Measurements from ENCODE around the gene C16orf87. TPM values are rescaled to one million over a fixed set of nuclear protein-coding genes. Genes with fewer than 3 reads are reported as not detected.
"Not testable (repeated sequence)": the region's sequence is repeated elsewhere in the genome, so short reads cannot be mapped to it uniquely, and the experiment has no call there.

Gene C16orf87, protein sequence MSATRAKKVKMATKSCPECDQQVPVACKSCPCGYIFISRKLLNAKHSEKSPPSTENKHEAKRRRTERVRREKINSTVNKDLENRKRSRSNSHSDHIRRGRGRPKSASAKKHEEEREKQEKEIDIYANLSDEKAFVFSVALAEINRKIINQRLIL
- polyA plus RNA-seq: 10 to 100 TPM in 2 of 4 donors, 1 to 10 TPM in 2; 5.7 to 30.1 (median 11.7) TPM
- long read RNA-seq, donor 1: 0 reads
- long read RNA-seq, donor 2, full-length matches to known transcripts: 3 of 3 reads
- long read RNA-seq, donor 2, partial matches to known transcripts: 0 of 3 reads
- long read RNA-seq, donor 2, other reads (novel, unspliced or antisense): 0 of 3 reads
- long read RNA-seq, donor 3, full-length matches to known transcripts: 6 of 6 reads
- long read RNA-seq, donor 3, partial matches to known transcripts: 0 of 6 reads
- long read RNA-seq, donor 3, other reads (novel, unspliced or antisense): 0 of 6 reads
- long read RNA-seq, donor 4: 0 reads
- long read RNA-seq, donor 5, full-length matches to known transcripts: 3 of 3 reads
- long read RNA-seq, donor 5, partial matches to known transcripts: 0 of 3 reads
- long read RNA-seq, donor 5, other reads (novel, unspliced or antisense): 0 of 3 reads
- long read RNA-seq, donor 6, full-length matches to known transcripts: 10 of 10 reads
- long read RNA-seq, donor 6, partial matches to known transcripts: 0 of 10 reads
- long read RNA-seq, donor 6, other reads (novel, unspliced or antisense): 0 of 10 reads
- long read RNA-seq, donor 7, full-length matches to known transcripts: 13 of 13 reads
- long read RNA-seq, donor 7, partial matches to known transcripts: 0 of 13 reads
- long read RNA-seq, donor 7, other reads (novel, unspliced or antisense): 0 of 13 reads
- long read RNA-seq, donor 8, full-length matches to known transcripts: 6 of 6 reads
- long read RNA-seq, donor 8, partial matches to known transcripts: 0 of 6 reads
- long read RNA-seq, donor 8, other reads (novel, unspliced or antisense): 0 of 6 reads
- long read RNA-seq, donor 9, partial matches to known transcripts: 0 of 2 reads
- long read RNA-seq, donor 9, other reads (novel, unspliced or antisense): 0 of 2 reads
- long read RNA-seq, donor 10, full-length matches to known transcripts: 11 of 11 reads
- long read RNA-seq, donor 10, partial matches to known transcripts: 0 of 11 reads
- long read RNA-seq, donor 10, other reads (novel, unspliced or antisense): 0 of 11 reads

DNA sequence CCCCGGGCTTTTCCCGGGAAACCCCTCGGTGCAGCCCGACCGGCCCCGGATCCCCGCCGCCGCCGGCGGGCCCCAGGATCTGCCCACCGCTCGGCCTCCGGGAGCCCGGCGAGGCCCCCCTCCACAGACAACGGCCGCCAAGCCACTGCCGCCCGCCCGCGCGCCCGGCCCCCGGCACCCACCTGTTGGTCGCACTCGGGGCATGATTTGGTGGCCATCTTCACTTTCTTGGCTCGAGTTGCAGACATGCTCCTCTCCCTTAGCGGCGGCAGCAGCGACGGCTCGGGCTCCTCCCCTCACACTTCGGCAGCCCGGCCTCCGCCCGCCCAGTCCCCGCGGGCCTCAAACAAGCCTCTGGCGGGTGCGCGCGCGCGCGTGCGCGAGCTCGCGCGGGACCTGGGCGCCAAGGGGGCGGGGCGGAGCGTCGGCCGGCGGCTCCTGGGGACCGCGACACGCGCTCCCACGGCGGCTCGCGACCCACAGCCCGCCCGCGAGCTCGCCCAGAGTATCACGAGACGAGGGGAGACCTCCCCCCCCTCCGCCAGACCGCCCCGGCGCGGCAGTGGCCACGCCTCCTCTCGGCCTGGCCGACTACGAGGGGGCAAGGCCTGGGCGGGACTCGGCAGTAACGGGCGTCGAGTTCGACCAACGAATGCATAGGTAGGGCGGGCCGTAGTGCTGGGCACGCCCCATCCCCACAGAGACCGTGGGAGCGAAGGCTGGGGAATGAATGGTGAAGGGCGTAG, at the start of gene C16orf87:
C16orf87 (minus strand) TSS at position 279 of the 746 bp plus-strand sequence; CDS start at position 248, 31 bp downstream.
- H3K27ac ChIP-seq (ENCODE audit: low read depth in 1 of 3, low read length in 2 of 3): peak within 1 kb of the TSS; percentile 84 to 89 (median 86)
- peaks cover 0 to 4% (median 3%) of the 10 kb centered on the region in 3 donors for H3K4me1 ChIP-seq (ENCODE audit: control insufficient read depth in 3 of 3, insufficient read depth in 2 of 3, low read depth in 1 of 3, low read length in 2 of 3)
- H3K4me3 ChIP-seq (ENCODE audit: low read depth in 1 of 3, low read length in 3 of 3): peak within 1 kb of the TSS; percentile 73 to 98 (median 85)
- no peaks in the 10 kb centered on the region for H3K36me3 ChIP-seq (ENCODE audit: control insufficient read depth in 3 of 3, insufficient read depth in 2 of 3, low read depth in 1 of 3, low read length in 3 of 3)
- no peaks in the 10 kb centered on the region for H3K9me3 ChIP-seq (ENCODE audit: control insufficient read depth in 2 of 2, insufficient read depth in 1 of 2, low read depth in 1 of 2, low read length in 1 of 2)
- FAIRE-seq (no peak), DNase-seq (peak; percentile 94 to 97)
- H3K27me3 ChIP-seq (ENCODE audit: control insufficient read depth in 3 of 3, insufficient read depth in 3 of 3, low read length in 3 of 3): no peaks in the 10 kb centered on the region
- 0 to 1% (median 0%) methylated on average over 38 to 94 of the region's 94 CpGs for WGBS, 3 donors

DNA sequence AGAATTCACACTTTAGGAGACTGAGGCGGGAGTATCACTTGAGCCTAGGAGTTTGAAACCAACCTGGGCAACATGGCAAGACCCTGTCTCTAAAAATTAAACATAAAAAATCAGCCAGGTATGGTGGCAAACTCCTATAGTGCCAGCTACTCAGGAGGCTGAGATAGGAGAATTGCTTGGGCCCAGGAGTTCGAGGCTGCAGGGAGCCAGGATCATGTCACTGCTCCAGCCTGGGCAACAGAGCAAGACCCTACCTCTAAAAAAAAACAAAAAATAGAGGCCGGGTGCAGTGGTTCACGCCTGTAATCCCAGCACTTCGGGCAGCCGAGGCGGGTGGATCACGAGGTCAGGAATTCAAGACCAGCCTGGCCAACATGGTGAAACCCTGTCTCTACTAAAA, 44.3 kb upstream of the C16orf87 start:
- no peak overlapping the region for H3K27ac ChIP-seq (ENCODE audit: low read depth in 1 of 3, low read length in 2 of 3)
- 88 to 96% (median 90%) methylated on average over 8 of the region's 8 CpGs for whole genome bisulfite sequencing, 3 donors

DNA sequence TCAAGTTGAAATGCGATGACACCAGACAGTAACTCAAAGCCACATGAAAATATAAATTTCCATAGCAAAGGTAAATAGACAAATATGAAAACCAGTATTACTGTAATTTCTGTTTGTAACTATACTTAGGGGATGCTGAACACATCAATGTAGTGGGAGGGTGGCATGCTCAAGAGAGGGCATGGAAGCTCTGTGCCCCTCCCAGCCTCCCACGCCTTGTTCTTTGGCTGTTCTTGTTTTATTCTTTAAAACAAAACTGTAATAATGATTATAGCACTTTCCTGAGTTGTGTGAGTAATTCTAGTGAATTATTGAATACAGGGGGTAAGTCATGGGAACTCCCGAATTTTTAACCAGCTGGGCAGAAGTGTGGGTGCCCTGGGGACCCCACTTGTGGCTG, 42.2 kb upstream of the C16orf87 start:
- no peak for DNase-seq
- H3K9me3 ChIP-seq (ENCODE audit: control insufficient read depth in 2 of 2, insufficient read depth in 1 of 2, low read depth in 1 of 2, low read length in 1 of 2): no peaks in the 10 kb centered on the region
- 85 to 98% (median 87%) methylated on average over 3 of the region's 3 CpGs for WGBS, 3 donors
- H3K4me3 ChIP-seq (ENCODE audit: low read depth in 1 of 3, low read length in 3 of 3): no peak overlapping the region
- no peak for FAIRE-seq
- peaks cover 0 to 1% (median 0%) of the 10 kb centered on the region in 3 donors for H3K27me3 ChIP-seq (ENCODE audit: control insufficient read depth in 3 of 3, insufficient read depth in 3 of 3, low read length in 3 of 3)
- no peak overlapping the region for H3K27ac ChIP-seq (ENCODE audit: low read depth in 1 of 3, low read length in 2 of 3)
- no peaks in the 10 kb centered on the region for H3K36me3 ChIP-seq (ENCODE audit: control insufficient read depth in 3 of 3, insufficient read depth in 2 of 3, low read depth in 1 of 3, low read length in 3 of 3)
- H3K4me1 ChIP-seq (ENCODE audit: control insufficient read depth in 3 of 3, insufficient read depth in 2 of 3, low read depth in 1 of 3, low read length in 2 of 3): no peaks in the 10 kb centered on the region

More for the DNA sequence above, 44.3 kb upstream of the C16orf87 start:
- Histone ChIP-seq H3K4me3 (ENCODE audit: low read depth in 1 of 3, low read length in 3 of 3) (no peak overlapping the region), H3K27me3 (ENCODE audit: control insufficient read depth in 3 of 3, insufficient read depth in 3 of 3, low read length in 3 of 3) (no peaks in the 10 kb centered on the region), H3K9me3 (ENCODE audit: control insufficient read depth in 2 of 2, insufficient read depth in 1 of 2, low read depth in 1 of 2, low read length in 1 of 2) (no peaks in the 10 kb centered on the region), H3K4me1 (ENCODE audit: control insufficient read depth in 3 of 3, insufficient read depth in 2 of 3, low read depth in 1 of 3, low read length in 2 of 3) (no peaks in the 10 kb centered on the region), H3K36me3 (ENCODE audit: control insufficient read depth in 3 of 3, insufficient read depth in 2 of 3, low read depth in 1 of 3, low read length in 3 of 3) (no peaks in the 10 kb centered on the region)
- FAIRE-seq (no peak), DNase-seq (no peak)

- no peak for FAIRE-seq
- WGBS, 3 donors: 80 to 91% (median 81%) methylated on average over 8 of the region's 8 CpGs
Measured at GRCh38 chr16:46871597-46871996, 40.6 kb upstream of the C16orf87 start.

DNA sequence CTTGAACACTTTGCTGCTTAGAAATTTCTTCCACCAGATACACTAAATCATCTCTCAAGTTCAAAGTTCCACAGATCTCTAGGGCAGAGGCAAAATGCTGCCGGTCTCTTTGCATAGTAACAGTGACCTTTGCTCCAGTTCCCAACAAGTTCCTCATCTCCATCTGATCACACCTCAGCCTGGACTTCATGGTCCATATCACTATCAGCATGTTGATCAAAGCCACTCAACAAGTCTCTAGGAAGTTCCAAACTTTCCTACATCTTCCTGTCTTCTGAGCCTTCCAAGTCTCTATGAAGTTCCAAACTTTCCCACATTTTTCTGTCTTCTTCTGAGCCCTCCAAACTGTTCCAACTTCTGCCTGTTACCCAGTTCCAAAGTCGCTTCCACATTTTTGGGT, 37.9 kb upstream of the C16orf87 start:
- not testable (repeated sequence) for H3K4me3 ChIP-seq (ENCODE audit: low read depth in 1 of 3, low read length in 3 of 3); H3K36me3 ChIP-seq (ENCODE audit: control insufficient read depth in 3 of 3, insufficient read depth in 2 of 3, low read depth in 1 of 3, low read length in 3 of 3); H3K4me1 ChIP-seq (ENCODE audit: control insufficient read depth in 3 of 3, insufficient read depth in 2 of 3, low read depth in 1 of 3, low read length in 2 of 3); H3K27ac ChIP-seq (ENCODE audit: low read depth in 1 of 3, low read length in 2 of 3); FAIRE-seq; H3K27me3 ChIP-seq (ENCODE audit: control insufficient read depth in 3 of 3, insufficient read depth in 3 of 3, low read length in 3 of 3); H3K9me3 ChIP-seq (ENCODE audit: control insufficient read depth in 2 of 2, insufficient read depth in 1 of 2, low read depth in 1 of 2, low read length in 1 of 2)
- DNase-seq: peak; percentile 43 to 88
- 52 to 66% (median 55%) methylated on average over 2 of the region's 2 CpGs for WGBS, 3 donors

More at GRCh38 chr16:46871597-46871996, 40.6 kb upstream of the C16orf87 start:
- DNase-seq: no peak
- no peak overlapping the region for H3K27ac ChIP-seq (ENCODE audit: low read depth in 1 of 3, low read length in 2 of 3)
- H3K36me3 ChIP-seq (ENCODE audit: control insufficient read depth in 3 of 3, insufficient read depth in 2 of 3, low read depth in 1 of 3, low read length in 3 of 3): no peaks in the 10 kb centered on the region
- no peaks in the 10 kb centered on the region for H3K9me3 ChIP-seq (ENCODE audit: control insufficient read depth in 2 of 2, insufficient read depth in 1 of 2, low read depth in 1 of 2, low read length in 1 of 2)
- peaks cover 0 to 1% (median 0%) of the 10 kb centered on the region in 3 donors for H3K27me3 ChIP-seq (ENCODE audit: control insufficient read depth in 3 of 3, insufficient read depth in 3 of 3, low read length in 3 of 3)
- H3K4me1 ChIP-seq (ENCODE audit: control insufficient read depth in 3 of 3, insufficient read depth in 2 of 3, low read depth in 1 of 3, low read length in 2 of 3): no peaks in the 10 kb centered on the region
- no peak overlapping the region for H3K4me3 ChIP-seq (ENCODE audit: low read depth in 1 of 3, low read length in 3 of 3)

- DNase-seq; H3K27me3 ChIP-seq (ENCODE audit: control insufficient read depth in 3 of 3, insufficient read depth in 3 of 3, low read length in 3 of 3); H3K36me3 ChIP-seq (ENCODE audit: control insufficient read depth in 3 of 3, insufficient read depth in 2 of 3, low read depth in 1 of 3, low read length in 3 of 3); FAIRE-seq; H3K4me3 ChIP-seq (ENCODE audit: low read depth in 1 of 3, low read length in 3 of 3); H3K27ac ChIP-seq (ENCODE audit: low read depth in 1 of 3, low read length in 2 of 3); H3K9me3 ChIP-seq (ENCODE audit: control insufficient read depth in 2 of 2, insufficient read depth in 1 of 2, low read depth in 1 of 2, low read length in 1 of 2); H3K4me1 ChIP-seq (ENCODE audit: control insufficient read depth in 3 of 3, insufficient read depth in 2 of 3, low read depth in 1 of 3, low read length in 2 of 3): not testable (repeated sequence)
- WGBS, 3 donors: 86 to 94% (median 86%) methylated on average over 2 of the region's 2 CpGs
Measured at GRCh38 chr16:46867486-46867885, 36.5 kb upstream of the C16orf87 start.

DNA sequence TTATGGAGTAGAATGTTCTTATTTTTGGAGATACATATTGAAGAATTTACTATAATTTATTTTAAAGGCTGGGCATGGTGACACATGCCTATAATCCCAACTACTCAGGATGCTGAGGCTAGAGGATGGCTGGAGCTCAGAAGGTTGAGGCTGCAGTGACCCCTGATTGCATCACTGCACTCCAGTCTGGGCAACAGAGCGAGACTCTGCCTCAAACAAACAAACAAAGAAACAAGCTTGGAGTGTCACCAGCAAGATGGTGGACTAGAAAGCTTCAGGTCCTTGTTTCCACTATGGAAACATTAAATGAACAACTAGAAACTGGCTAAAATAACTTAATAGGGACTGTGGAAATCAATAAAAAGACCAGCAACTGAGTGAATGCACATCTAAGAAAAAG, 35.3 kb upstream of the C16orf87 start:
- H3K27ac ChIP-seq (ENCODE audit: low read depth in 1 of 3, low read length in 2 of 3): no peak overlapping the region
- H3K27me3 ChIP-seq (ENCODE audit: control insufficient read depth in 3 of 3, insufficient read depth in 3 of 3, low read length in 3 of 3): peaks cover 0 to 1% (median 0%) of the 10 kb centered on the region in 3 donors
- DNase-seq (no peak), FAIRE-seq (no peak)
- WGBS, 3 donors: 76 to 85% (median 83%) methylated on average over 1 of the region's 1 CpG
- no peaks in the 10 kb centered on the region for H3K36me3 ChIP-seq (ENCODE audit: control insufficient read depth in 3 of 3, insufficient read depth in 2 of 3, low read depth in 1 of 3, low read length in 3 of 3)
- H3K9me3 ChIP-seq (ENCODE audit: control insufficient read depth in 2 of 2, insufficient read depth in 1 of 2, low read depth in 1 of 2, low read length in 1 of 2): no peaks in the 10 kb centered on the region
- no peaks in the 10 kb centered on the region for H3K4me1 ChIP-seq (ENCODE audit: control insufficient read depth in 3 of 3, insufficient read depth in 2 of 3, low read depth in 1 of 3, low read length in 2 of 3)
- H3K4me3 ChIP-seq (ENCODE audit: low read depth in 1 of 3, low read length in 3 of 3): no peak overlapping the region

Measured in small intestine (tissue), 16 donors.